OCI-LY7 (cell line): ENCODE results near the gene KRT39. TPM values are rescaled to one million over a fixed set of nuclear protein-coding genes. Genes with fewer than 3 reads are reported as not detected.

Source experiments
- BruUV-seq: library from RNA; stranded (reverse); fragments of 400-500 nt; replicated peaks from 2 replicates; lab custom pipeline; 2021; lab: Mats Ljungman, UMichigan
- CTCF ChIA-PET: fragments of 300-600 bp; sonication (Branson Sonifier 250); formaldehyde crosslinking; loops from one replicate; lab custom pipeline; 2022; ENCODE audit warnings: antibody characterized with exemption; ENCODE audit not compliant: unreplicated experiment; lab: Charles Lee
- POLR2A ChIA-PET: fragments of 300-600 bp; sonication (Branson Sonifier 250); formaldehyde crosslinking; loops from one replicate; lab custom pipeline; 2022; ENCODE audit warnings: antibody characterized with exemption; lab: Charles Lee
- DNase-seq: peaks from one replicate; pipeline ENCODE4 v3.0.0-alpha.2; 2015; ENCODE audit warnings: low spot score
- H2AFZ ChIP-seq: fragments of 200-600 bp; sonication (generic), shearing (Covaris generic); 2 replicates; pipeline ENCODE4 v1.6.1; 2014; ENCODE audit warnings: mild to moderate bottlenecking, antibody characterized with exemption, low read length, moderate library complexity
- H3K27ac ChIP-seq: fragments of 200-600 bp; sonication (generic); 2 replicates; pipeline ENCODE4 v1.5.1; 2014; ENCODE audit warnings: mixed run types, low read depth, mild to moderate bottlenecking, moderate library complexity, low read length, inconsistent platforms; ENCODE audit not compliant: poor library complexity, severe bottlenecking
- H3K36me3 ChIP-seq: fragments of 200-600 bp; sonication (generic); 2 replicates; pipeline ENCODE4 v1.6.1; 2014; ENCODE audit warnings: mild to moderate bottlenecking, antibody characterized with exemption, low read length, moderate library complexity, mixed read lengths; ENCODE audit not compliant: insufficient read depth
- H3K4me1 ChIP-seq: fragments of 200-600 bp; sonication (generic); 2 replicates; pipeline ENCODE4 v1.5.1; 2014; ENCODE audit warnings: mild to moderate bottlenecking, low read length; ENCODE audit not compliant: insufficient read depth, poor library complexity, severe bottlenecking
- H3K4me2 ChIP-seq: fragments of 200-600 bp; sonication (generic); 2 replicates; pipeline ENCODE4 v1.6.1; 2014; ENCODE audit warnings: mild to moderate bottlenecking, low read length
- H3K4me3 ChIP-seq: fragments of 200-600 bp; sonication (generic); 2 replicates; pipeline ENCODE4 v1.5.1; 2014; ENCODE audit warnings: mild to moderate bottlenecking, low read depth, low read length; ENCODE audit not compliant: poor library complexity, severe bottlenecking
- H3K79me2 ChIP-seq: fragments of 200-600 bp; sonication (generic); 2 replicates; pipeline ENCODE4 v1.6.1; 2016; ENCODE audit warnings: low read depth, mild to moderate bottlenecking, low read length, moderate library complexity, mixed read lengths; ENCODE audit not compliant: insufficient read depth
- H3K9me2 ChIP-seq: fragments of 200-600 bp; sonication (generic); 2 replicates; pipeline ENCODE4 v1.6.1; 2016; ENCODE audit warnings: mild to moderate bottlenecking, low read length, mixed read lengths; ENCODE audit not compliant: insufficient read depth
- H3K9me3 ChIP-seq: fragments of 200-600 bp; sonication (generic); 2 replicates; pipeline ENCODE4 v1.6.1; 2014; ENCODE audit warnings: mild to moderate bottlenecking, mixed run types, low read length, mixed read lengths
- H4K20me1 ChIP-seq: fragments of 200-600 bp; sonication (generic); 2 replicates; pipeline ENCODE4 v1.6.1; 2014; ENCODE audit warnings: mild to moderate bottlenecking, antibody characterized with exemption, low read length, moderate library complexity, mixed read lengths; ENCODE audit not compliant: insufficient read depth
- EZH2phosphoT487 ChIP-seq: fragments of 200-600 bp; sonication (generic); IDR thresholded peaks from 2 replicates; pipeline ENCODE4 v1.6.1; 2018; ENCODE audit warnings: low read depth, borderline replicate concordance, mild to moderate bottlenecking, mixed run types, antibody characterized with exemption, low read length, moderate library complexity, mixed read lengths
- intact Hi-C: fragments of 100-400 bp; cut with micrococcal nuclease; formaldehyde crosslinking; loops from one replicate; pipeline ENCODE4 v1.10.0; 2022; ENCODE audit not compliant: unreplicated experiment
- total RNA-seq, 2 experiments: library from RNA; depleted of rRNA in 1 of 2; stranded (reverse); fragments of >200 nt in 1 of 2; shearing (Covaris generic) in 1 of 2; gene quantifications; 2 replicates each; pipeline ENCODE4 v1.2.3, GENCODE V29; 2014 to 2022
- TF ChIP-seq, protein P1 (sequence below): fragments of 200-600 bp; sonication (generic); conservative IDR thresholded peaks from 2 replicates; pipeline ENCODE4 v1.5.1; 2014; ENCODE audit warnings: mild to moderate bottlenecking, antibody characterized with exemption, low read length, moderate library complexity, mixed read lengths

Gene KRT39
- total RNA-seq, 2 experiments from 2014 or later, result not detected

DNA sequence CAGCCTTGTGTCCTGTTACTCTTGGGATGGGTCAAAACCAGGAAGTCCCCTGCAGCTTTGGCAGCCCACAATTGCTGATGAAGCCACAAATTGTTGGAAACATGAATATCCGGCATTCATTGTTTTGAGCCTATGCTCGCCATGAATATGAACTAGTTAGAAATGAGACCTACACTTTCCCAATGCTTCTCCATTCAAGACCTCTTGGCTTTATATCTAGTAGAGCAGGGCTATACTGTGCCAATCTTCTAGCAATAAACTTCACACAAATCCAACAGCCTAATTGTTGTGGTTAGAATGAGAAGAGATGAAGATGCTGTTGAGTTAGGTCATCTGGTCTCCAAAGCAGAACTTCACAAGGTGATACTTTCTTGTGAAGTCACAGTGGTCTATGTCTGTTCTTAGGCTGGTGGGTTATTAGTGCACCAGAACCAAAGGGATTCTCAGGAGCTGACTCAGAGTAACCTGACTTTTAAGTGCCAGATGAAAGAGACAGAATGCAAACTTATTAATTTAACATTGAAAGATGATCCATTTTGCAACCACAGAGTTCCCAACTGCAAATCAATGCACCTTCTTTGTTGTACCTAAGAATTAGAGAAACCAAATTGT lies 15.6 kb downstream of the KRT39 start:
- no peaks in the 10 kb centered on the region for H3K4me1 ChIP-seq
- no peak overlapping the region for H3K27ac ChIP-seq
- no peak overlapping the region for H3K4me2 ChIP-seq
- CTCF ChIA-PET, result no interaction called here
- intact Hi-C loops, result no loop called here
- DNase-seq, result no peak
- POLR2A ChIA-PET, result no interaction called here
- H3K9me2 ChIP-seq, result no peaks in the 10 kb centered on the region
- no peaks in the 10 kb centered on the region for H3K79me2 ChIP-seq
- no peak for TF ChIP-seq EZH2phosphoT487
- TF ChIP-seq, protein P1, sequence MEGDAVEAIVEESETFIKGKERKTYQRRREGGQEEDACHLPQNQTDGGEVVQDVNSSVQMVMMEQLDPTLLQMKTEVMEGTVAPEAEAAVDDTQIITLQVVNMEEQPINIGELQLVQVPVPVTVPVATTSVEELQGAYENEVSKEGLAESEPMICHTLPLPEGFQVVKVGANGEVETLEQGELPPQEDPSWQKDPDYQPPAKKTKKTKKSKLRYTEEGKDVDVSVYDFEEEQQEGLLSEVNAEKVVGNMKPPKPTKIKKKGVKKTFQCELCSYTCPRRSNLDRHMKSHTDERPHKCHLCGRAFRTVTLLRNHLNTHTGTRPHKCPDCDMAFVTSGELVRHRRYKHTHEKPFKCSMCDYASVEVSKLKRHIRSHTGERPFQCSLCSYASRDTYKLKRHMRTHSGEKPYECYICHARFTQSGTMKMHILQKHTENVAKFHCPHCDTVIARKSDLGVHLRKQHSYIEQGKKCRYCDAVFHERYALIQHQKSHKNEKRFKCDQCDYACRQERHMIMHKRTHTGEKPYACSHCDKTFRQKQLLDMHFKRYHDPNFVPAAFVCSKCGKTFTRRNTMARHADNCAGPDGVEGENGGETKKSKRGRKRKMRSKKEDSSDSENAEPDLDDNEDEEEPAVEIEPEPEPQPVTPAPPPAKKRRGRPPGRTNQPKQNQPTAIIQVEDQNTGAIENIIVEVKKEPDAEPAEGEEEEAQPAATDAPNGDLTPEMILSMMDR, result no peak
- no peak overlapping the region for H2AFZ ChIP-seq
- H3K9me3 ChIP-seq, result no peaks in the 10 kb centered on the region
- H3K36me3 ChIP-seq, result no peaks in the 10 kb centered on the region
- no peak overlapping the region for H3K4me3 ChIP-seq
- BruUV-seq, result no TSS peak
- H4K20me1 ChIP-seq, result no peaks in the 10 kb centered on the region

DNA sequence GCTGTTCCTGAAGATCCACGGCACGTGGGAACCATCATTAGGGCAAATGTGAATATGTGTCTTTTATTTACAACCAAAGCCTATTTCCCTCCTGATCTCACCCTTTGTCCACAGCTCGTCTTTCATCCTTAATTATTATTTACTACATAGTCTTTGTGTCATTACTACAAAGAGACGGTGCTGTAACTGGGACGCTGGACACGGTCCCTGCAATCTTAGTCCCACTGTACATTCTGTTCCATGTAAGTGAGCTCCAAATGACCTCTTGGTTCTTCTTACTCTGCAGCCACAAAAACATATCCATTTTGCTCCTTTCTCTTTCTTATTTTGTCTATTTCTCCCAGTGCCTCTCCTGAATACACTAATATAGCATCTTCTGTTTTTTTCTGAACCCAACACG lies 16.6 kb downstream of the KRT39 start:
- H3K9me3 ChIP-seq, result no peaks in the 10 kb centered on the region
- H2AFZ ChIP-seq, result no peak overlapping the region
- no peak overlapping the region for H3K27ac ChIP-seq
- H3K4me1 ChIP-seq, result no peaks in the 10 kb centered on the region
- no peaks in the 10 kb centered on the region for H3K79me2 ChIP-seq
- no TSS peak for BruUV-seq
- CTCF ChIA-PET, result no interaction called here
- no peaks in the 10 kb centered on the region for H3K9me2 ChIP-seq
- no peaks in the 10 kb centered on the region for H4K20me1 ChIP-seq
- POLR2A ChIA-PET, result no interaction called here
- intact Hi-C loops, result no loop called here
- no peak overlapping the region for H3K4me2 ChIP-seq
- TF ChIP-seq, protein P1, result no peak
- TF ChIP-seq EZH2phosphoT487, result no peak
- no peaks in the 10 kb centered on the region for H3K36me3 ChIP-seq
- no peak overlapping the region for H3K4me3 ChIP-seq
- DNase-seq, result no peak

DNA sequence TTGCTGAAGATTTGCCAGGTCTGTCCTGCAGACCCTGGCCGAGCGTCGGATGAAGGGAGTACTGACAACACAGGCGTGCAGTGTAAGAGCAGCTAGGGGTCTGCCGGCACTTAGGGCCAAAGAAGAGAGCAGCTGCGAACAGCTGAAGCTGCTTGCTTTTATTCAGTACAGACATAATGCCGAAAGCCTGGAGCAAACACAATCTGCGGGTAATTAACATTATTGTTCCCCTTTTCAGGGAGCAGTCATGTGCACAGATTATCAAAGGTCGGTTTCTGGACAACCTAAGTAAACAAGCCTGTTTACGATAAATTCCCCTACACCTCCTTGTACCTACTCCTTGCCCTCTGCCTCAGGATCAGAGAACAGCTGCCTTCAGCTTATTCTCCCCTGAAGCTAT lies 17.3 kb downstream of the KRT39 start:
- no TSS peak for BruUV-seq
- no peak overlapping the region for H3K4me3 ChIP-seq
- no peak overlapping the region for H2AFZ ChIP-seq
- ChIA-PET POLR2A (no interaction called here), CTCF (no interaction called here)
- H3K36me3 ChIP-seq, result no peaks in the 10 kb centered on the region
- TF ChIP-seq, protein P1, result no peak
- TF ChIP-seq EZH2phosphoT487, result no peak
- no peaks in the 10 kb centered on the region for H3K4me1 ChIP-seq
- no peak overlapping the region for H3K27ac ChIP-seq
- no peak for DNase-seq
- H3K9me3 ChIP-seq, result no peaks in the 10 kb centered on the region
- no peaks in the 10 kb centered on the region for H4K20me1 ChIP-seq
- H3K79me2 ChIP-seq, result no peaks in the 10 kb centered on the region
- intact Hi-C loops, result no loop called here
- H3K4me2 ChIP-seq, result no peak overlapping the region
- no peaks in the 10 kb centered on the region for H3K9me2 ChIP-seq
